ENCODE measurements around the gene ANGEL1.

The ANGEL1 gene

GRCh38 chr14:76826122-76826521 lies 13.4 kb upstream of the ANGEL1 start, which contains the start of gene LRRC74A:
TSS of gene LRRC74A (plus strand) at chr14:76826408. CDS start at chr14:76826698, 290 bp downstream.
- no peak for DNase-seq (ENCODE audit: low read depth in 3 of 3, low spot score in 1 of 3)

GRCh38 chr14:76820700-76821099 lies 8.0 kb upstream of the ANGEL1 start:
- no peak for DNase-seq (ENCODE audit: low read depth in 3 of 3, low spot score in 1 of 3)

GRCh38 chr14:76814726-76815645 lies 2.3 kb upstream of the ANGEL1 start:
- no peak for DNase-seq (ENCODE audit: low read depth in 3 of 3, low spot score in 1 of 3)

- DNase-seq (ENCODE audit: low read depth in 3 of 3, low spot score in 1 of 3): no peak
Measured at GRCh38 chr14:76812093-76812421, 625 bp downstream of the ANGEL1 start.

- DNase-seq (ENCODE audit: low read depth in 3 of 3, low spot score in 1 of 3): no peak
Measured at GRCh38 chr14:76811561-76811960, 1.1 kb downstream of the ANGEL1 start.

- DNase-seq (ENCODE audit: low read depth in 3 of 3, low spot score in 1 of 3): no peak
Measured at GRCh38 chr14:76810953-76811400, 1.7 kb downstream of the ANGEL1 start.

GRCh38 chr14:76810525-76810924 lies 2.2 kb downstream of the ANGEL1 start:
- no peak for DNase-seq (ENCODE audit: low read depth in 3 of 3, low spot score in 1 of 3)

- DNase-seq (ENCODE audit: low read depth in 3 of 3, low spot score in 1 of 3): no peak
Measured at GRCh38 chr14:76808990-76809389, 3.7 kb downstream of the ANGEL1 start.

GRCh38 chr14:76808011-76808410 lies 4.7 kb downstream of the ANGEL1 start:
- DNase-seq (ENCODE audit: low read depth in 3 of 3, low spot score in 1 of 3): no peak

- DNase-seq (ENCODE audit: low read depth in 3 of 3, low spot score in 1 of 3): no peak
Measured at GRCh38 chr14:76806446-76806845, 6.2 kb downstream of the ANGEL1 start.

- no peak for DNase-seq (ENCODE audit: low read depth in 3 of 3, low spot score in 1 of 3)
Measured at GRCh38 chr14:76793956-76794355, 18.7 kb downstream of the ANGEL1 start.

- no peak for DNase-seq (ENCODE audit: low read depth in 3 of 3, low spot score in 1 of 3)
Measured at GRCh38 chr14:76793324-76793723, 19.4 kb downstream of the ANGEL1 start.

GRCh38 chr14:76792422-76792821 lies 20.3 kb downstream of the ANGEL1 start:
- no peak for DNase-seq (ENCODE audit: low read depth in 3 of 3, low spot score in 1 of 3)

- DNase-seq (ENCODE audit: low read depth in 3 of 3, low spot score in 1 of 3): no peak
Measured at GRCh38 chr14:76786601-76787000, 26.1 kb downstream of the ANGEL1 start.

GRCh38 chr14:76784881-76785280 lies 27.8 kb downstream of the ANGEL1 start:
- peak; percentile 16 to 34 (median 23) for DNase-seq (ENCODE audit: low read depth in 3 of 3, low spot score in 1 of 3)

GRCh38 chr14:76784266-76784874 lies 28.3 kb downstream of the ANGEL1 start:
- DNase-seq (ENCODE audit: low read depth in 3 of 3, low spot score in 1 of 3): no peak

- no peak for DNase-seq (ENCODE audit: low read depth in 3 of 3, low spot score in 1 of 3)
Measured at GRCh38 chr14:76782885-76783566, 29.7 kb downstream of the ANGEL1 start.

- DNase-seq (ENCODE audit: low read depth in 3 of 3, low spot score in 1 of 3): no peak
Measured at GRCh38 chr14:76782115-76782884, 30.4 kb downstream of the ANGEL1 start.

GRCh38 chr14:76781648-76782051 lies 31.0 kb downstream of the ANGEL1 start:
- DNase-seq (ENCODE audit: low read depth in 3 of 3, low spot score in 1 of 3): no peak

GRCh38 chr14:76780875-76781647 lies 31.6 kb downstream of the ANGEL1 start:
- DNase-seq (ENCODE audit: low read depth in 3 of 3, low spot score in 1 of 3): no peak

Data from stimulated activated CD4-positive, alpha-beta T cell treated with anti-CD3 and anti-CD28 coated beads, TNF-alpha, amount 100 ng/mL, for 1 hour (primary cell).